Smooth muscle cell of the brain vasculature (primary cell): Measurements from ENCODE around the gene PER2.

Experiments
- DNase-seq: peaks from one replicate; pipeline ENCODE4 v3.0.0-alpha.2; 2012; ENCODE audit warnings: low read depth, low spot score

PER2 gene

GRCh38 chr2:238267341-238267710 is 21.1 kb downstream of the PER2 start:
- DNase-seq = no peak

- no peak for DNase-seq
Measured at GRCh38 chr2:238265605-238266004, 22.8 kb downstream of the PER2 start.

DNA sequence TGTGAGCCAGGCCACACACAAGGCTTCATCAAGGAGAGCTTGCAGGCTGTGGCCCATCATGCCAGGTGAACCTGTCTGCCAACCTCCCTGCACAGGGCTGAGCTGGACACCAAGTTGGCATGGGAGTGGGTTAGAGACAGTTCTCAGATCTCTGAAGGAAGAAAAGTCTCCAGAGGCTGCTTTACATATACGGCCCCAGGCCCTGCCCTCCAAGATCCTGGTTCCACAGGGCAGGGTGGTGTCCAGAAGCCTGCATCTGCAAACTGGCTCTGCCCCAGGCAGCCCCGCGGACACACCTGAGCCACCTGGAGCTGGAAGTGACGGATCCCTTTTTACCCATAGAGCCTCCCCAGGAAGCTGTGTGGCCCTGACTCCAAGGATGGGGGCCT is 24.3 kb downstream of the PER2 start:
- no peak for DNase-seq

DNA sequence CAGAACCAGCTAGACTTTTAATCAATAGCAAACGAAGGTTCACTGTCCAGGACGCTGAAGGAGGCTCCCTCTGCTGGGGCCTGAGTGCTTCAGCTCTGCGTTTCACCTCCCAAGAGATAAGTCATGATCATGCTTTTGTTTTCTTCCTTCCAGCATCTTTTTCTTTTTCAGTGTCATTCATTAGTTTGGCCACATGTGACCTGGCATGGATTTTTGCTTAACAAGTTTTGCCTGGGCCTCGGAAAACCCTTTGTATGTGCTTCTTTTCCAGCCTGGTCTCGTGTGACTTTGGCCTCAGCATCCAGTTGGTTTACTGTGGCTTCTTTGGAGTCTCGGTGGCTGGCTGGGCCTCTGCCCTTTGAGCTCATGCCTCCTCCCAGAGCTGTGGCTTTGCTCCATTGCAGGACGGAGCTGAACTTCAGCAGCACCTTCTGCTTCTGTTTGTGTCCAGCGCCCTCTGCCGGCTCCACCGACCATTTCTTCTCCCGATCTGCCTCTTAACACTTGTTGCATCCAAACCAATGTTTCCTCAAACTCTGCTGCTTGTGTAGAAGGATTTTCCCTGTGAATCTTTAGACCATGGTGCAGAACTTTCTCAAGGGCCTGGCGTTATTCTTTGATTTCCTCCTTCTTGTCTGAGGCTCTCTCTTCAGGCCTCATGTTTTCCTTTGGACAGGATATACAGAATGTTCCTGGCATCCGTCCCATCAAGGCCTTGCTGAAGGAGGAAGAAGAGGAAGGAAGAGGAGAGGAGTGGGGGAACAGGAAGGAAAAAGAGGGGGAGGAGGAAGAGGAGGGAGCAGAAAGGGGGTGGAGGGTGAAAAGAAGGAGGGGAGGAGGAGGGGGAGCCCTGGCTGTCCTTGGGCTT is 25.0 kb downstream of the PER2 start:
- peak; percentile 87 for DNase-seq

DNA sequence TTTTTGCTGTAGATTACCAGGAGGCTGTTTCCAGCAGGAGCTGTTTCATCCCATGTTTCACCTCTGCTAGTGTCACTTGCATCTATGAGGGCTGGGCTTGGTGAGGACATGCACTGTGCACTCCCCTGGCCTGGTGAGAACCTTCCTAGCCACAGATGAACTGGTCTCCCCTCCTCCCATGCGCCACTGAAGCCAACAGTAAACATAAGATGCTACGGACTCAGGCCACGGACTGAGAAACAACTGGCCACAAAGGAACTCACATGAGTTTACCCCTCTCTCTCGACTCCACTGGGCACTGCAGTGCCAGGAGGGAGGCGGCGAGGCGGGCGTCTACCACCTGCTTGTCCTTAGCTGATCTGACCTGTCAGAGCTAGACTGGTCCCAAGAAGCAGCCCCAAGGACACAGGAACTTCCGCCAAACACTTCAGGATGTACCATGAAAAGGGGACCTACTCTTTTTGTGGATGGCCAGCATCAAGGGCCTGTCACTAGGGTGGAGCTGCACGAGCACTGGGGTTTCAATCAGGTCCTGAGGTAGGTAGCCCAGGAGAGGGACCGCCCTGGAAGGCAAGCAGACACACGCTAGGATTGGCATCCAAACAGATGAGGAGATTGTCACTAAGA is 25.8 kb downstream of the PER2 start:
- no peak for DNase-seq

GRCh38 chr2:238261718-238262375 is 26.6 kb downstream of the PER2 start:
- no peak for DNase-seq

GRCh38 chr2:238260883-238261282 is 27.5 kb downstream of the PER2 start:
- no peak for DNase-seq

- no peak for DNase-seq
Measured at GRCh38 chr2:238259061-238260020, 29.1 kb downstream of the PER2 start.

DNA sequence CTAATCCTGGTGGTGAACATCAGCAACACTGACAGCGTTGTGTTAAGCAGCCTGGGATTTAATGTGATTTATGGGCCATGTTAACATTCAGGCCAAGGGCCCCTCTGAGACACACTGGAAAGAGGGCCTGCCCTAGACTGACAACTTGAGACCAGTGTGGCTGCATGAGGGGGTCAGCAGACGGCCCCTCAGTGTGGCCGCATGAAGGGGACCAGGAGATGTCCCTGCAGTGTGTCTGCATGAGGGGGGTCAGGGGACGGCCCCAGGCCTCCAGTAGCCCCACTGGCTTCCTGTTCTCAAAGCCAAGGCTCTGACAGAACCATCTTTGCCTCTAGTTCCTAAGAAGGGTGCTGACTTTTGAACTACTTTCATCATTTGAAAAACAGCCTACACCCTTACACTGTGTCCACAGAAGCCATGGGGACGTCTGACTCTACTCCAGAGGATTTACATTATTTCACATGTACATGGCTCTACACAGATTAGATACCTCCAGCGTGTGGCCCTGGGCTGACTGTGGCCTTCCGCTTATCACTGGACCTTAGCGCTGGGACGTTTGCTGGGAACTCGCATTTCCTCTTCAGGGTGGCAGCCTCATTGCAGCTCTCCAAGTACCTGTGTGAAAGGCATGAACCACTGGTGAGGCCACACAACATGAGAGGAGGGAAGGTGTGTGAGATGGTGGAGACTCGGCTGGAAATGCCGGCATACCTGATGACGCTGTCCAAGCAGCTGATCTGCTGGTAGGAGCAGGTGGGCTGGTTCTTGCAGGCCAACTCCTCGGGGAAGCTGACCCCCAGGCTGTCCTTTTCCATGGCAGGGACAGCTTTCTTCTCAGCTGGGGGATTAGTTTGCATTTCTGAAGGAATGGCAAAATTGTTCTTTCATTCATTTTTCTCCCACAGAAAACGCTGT is 30.4 kb downstream of the PER2 start:
- no peak for DNase-seq

GRCh38 chr2:238256594-238257104 is 31.8 kb downstream of the PER2 start:
- no peak for DNase-seq

DNA sequence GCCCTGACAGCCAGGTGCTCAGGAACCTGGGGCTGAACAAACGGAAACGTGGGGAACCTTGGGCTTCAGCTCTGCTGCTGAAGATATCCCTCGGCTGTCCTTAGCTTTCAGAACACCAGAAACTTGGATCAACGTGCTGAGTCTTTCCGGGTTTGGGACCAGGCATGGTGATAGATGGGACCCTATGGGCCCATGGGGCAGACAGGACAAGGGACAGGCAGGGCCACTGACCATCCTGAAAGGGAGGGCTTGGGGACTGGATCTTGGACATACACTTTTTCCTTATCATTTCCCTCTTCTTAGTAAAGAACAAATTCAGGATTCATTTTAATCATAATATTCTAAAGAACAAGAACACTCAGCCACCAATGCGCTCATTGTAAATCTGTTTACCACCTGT is 32.3 kb downstream of the PER2 start:
- DNase-seq = no peak

- no peak for DNase-seq
Measured at GRCh38 chr2:238255636-238256035, 32.8 kb downstream of the PER2 start.

DNA sequence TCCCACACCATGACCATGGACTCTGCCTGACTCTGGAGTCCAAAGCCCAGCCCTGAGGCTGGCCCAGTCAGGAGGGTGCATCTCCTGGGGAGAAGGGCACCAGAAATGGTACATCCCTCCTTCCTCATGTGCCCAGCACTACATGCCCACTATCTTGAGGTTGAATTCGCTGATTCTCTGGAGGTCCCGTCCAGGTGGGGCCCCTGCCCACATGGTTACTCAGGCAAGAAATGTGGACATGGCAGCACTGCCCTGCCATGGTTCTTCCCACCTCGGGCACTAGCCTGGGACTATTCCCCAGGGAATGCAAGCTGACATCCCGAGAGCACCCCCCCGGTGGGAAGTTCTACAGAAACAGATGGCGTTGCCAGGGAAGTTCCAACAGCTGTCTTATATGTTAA is 33.3 kb downstream of the PER2 start:
- DNase-seq = no peak

GRCh38 chr2:238254095-238254723 is 34.2 kb downstream of the PER2 start:
- DNase-seq = no peak

DNA sequence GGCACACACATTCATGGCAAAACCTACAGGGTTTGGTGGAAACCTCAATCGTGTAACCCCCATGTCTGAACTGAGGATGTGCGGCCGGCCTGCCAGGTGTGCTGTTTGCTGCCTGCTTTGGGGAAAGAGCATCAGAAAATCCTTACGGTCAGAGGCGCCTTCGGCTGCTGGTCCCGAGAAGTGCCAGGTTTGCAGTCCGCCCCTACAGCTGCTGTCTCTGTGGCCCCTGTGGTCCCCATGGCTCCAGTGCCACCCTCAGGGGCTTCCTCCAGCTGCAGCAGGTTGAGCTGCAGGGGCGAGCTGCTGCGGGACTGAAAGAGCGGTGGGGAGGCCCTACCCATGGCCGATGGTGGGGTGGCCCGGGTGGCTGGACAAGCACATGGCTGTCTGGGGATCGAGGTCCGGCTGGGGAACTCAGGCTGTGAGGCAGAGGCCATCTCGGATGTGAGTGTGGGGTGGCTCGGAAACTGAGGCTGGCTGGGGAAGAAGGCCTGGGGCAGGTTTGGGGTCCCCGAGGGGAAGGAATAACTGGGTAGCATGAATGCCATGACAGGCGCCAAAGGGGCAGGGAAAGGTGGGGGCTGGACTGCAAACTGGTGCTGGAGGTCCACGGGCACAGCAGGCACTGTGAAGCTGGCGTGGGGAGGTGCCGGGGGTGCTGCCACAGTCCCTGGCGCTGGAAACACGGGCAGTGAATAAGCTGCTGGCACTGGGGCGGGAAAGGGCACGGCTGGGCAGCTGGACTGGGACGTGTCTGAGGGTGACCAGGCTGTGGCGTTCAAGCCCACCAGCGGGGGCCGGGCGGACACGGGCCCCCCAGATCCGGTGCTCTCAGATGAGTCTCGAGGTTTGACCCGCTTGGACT is 35.4 kb downstream of the PER2 start:
- no peak for DNase-seq

- no peak for DNase-seq
Measured at GRCh38 chr2:238251986-238252385, 36.4 kb downstream of the PER2 start.

DNA sequence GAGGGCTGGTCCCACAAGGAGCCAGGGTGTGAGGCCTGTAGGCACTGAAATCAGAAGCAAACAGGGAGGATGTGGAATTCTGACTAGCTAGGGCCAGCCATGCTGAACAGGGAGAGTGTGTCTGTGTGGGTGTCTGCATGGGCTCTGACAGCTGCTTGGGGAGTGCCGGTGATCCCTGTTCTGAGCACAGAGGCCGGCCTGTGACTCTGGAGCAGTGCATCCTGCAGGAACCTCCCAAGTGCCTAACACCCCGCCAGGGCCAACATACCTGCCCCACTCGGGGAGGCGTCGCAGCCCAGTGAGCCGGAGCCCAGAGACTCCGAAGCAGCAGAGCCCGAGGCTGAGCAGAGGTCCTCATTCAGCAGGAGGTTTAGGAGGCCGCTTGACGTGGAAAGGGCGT is 37.1 kb downstream of the PER2 start:
- no peak for DNase-seq

- no peak for DNase-seq
Measured at GRCh38 chr2:238250896-238251295, 37.5 kb downstream of the PER2 start.
